ENCODE measurements around the gene LHX3. TPM values are rescaled to one million over a fixed set of nuclear protein-coding genes. Genes with fewer than 3 reads are reported as not detected.

The LHX3 gene
- total and polyA plus RNA-seq, 2 donors (not counting 1 experiment from before 2014, with no cell fraction given) = 0.07 to 0.30 TPM

DNA sequence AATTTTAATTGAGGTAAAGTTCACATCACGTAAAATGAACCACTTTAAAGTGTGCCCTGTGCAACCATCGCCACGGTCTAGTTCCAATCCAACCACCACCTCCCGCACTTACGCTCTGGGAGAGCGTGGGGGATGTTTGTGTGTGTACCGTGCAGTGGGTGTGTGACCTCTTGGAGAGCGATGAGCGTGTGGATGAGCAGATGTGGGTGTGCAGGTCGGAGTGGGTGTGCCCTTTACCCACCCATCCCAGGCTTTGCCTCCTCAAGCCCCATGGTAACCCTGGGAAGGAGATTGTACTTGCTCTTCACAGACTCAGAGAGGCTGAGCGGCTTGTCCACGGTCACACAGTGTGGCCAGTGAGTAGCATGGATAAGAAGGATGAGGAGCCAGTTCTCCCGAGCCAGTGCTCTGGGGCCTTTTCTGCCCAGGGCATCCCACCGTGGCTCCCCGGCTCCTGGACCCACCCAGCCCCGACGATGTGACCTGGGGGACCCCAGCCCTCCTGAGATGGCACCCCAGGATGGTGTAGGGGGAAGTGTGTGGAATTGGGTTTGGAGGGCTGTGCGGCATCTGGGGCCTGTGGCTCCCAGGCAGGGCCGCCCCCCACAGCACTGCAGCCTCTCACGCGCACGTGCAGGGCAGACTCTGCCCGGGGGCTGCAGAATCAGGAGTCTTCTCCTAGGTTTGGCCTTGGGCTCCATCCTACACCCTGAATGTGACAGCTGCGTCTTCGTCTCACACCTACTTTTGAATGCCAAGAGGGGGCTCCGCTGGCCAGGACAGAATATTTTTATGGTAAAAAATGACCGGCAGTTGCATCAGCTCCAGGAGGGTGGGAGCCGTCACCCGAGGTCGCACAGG lies 13.6 kb downstream of the LHX3 start:
- Histone ChIP-seq H3K4me2 (replicated peaks; ENCODE audit: low read depth, low read length, poor library complexity, severe bottlenecking) (no peak overlapping the region), H2AFZ (ENCODE audit: insufficient read depth, low read depth, low read length, poor library complexity, severe bottlenecking) (no peak overlapping the region), H3K79me2 (ENCODE audit: control insufficient read depth, insufficient read depth, low read length) (no peaks in the 10 kb centered on the region), H4K20me1 (ENCODE audit: control insufficient read depth, insufficient read depth, low read length, poor library complexity, severe bottlenecking) (no peaks in the 10 kb centered on the region), H3K9me3 (ENCODE audit: control extremely low read depth in 1 of 3, control insufficient read depth in 2 of 3, insufficient read depth in 1 of 3, low read length in 2 of 3) (peaks cover 0 to 28% (median 0%) of the 10 kb centered on the region in 3 donors), H3K27me3 (replicated peaks in 1 of 4; ENCODE audit: control extremely low read depth in 1 of 4, control insufficient read depth in 3 of 4, insufficient read depth in 4 of 4, low read length in 3 of 4) (peaks cover 0 to 89% (median 31%) of the 10 kb centered on the region in 4 experiments), H3K27ac (ENCODE audit: low read length in 2 of 2) (no peak overlapping the region), H3K4me1 (ENCODE audit: control insufficient read depth in 2 of 2, insufficient read depth in 2 of 2, low read length in 2 of 2) (peaks cover 17 to 24% of the 10 kb centered on the region in 2 donors), H3K4me3 (ENCODE audit: control extremely low read depth in 1 of 5, extremely low read depth in 1 of 5, insufficient read depth in 1 of 5, low read depth in 2 of 5, low read length in 4 of 5) (no peak overlapping the region), H3K9ac (ENCODE audit: low read length) (no peak overlapping the region), H3K36me3 (replicated peaks in 1 of 2; ENCODE audit: control extremely low read depth in 1 of 2, control insufficient read depth in 1 of 2, extremely low read depth in 1 of 2, insufficient read depth in 2 of 2, low read length in 1 of 2) (no peaks in the 10 kb centered on the region)
- ATAC-seq (ENCODE audit: low read depth) (no peak), DNase-seq (no peak)
- CTCF ChIA-PET = interaction anchor here (1.0 to 1.3 kb wide), 3 partner anchors 21 to 223 kb away, joined by 3 to 4 read pairs (median 3); no protein-coding TSS in a partner anchor
- H3K9me3 Mint-ChIP-seq (ENCODE audit: insufficient read depth) = no peaks in the 10 kb centered on the region
- intact Hi-C loops (cut with micrococcal nuclease) = loop anchor here (5.0 kb wide), 1 partner anchor 46 kb away; no protein-coding TSS in a partner anchor
- TF ChIP-seq, protein P1, sequence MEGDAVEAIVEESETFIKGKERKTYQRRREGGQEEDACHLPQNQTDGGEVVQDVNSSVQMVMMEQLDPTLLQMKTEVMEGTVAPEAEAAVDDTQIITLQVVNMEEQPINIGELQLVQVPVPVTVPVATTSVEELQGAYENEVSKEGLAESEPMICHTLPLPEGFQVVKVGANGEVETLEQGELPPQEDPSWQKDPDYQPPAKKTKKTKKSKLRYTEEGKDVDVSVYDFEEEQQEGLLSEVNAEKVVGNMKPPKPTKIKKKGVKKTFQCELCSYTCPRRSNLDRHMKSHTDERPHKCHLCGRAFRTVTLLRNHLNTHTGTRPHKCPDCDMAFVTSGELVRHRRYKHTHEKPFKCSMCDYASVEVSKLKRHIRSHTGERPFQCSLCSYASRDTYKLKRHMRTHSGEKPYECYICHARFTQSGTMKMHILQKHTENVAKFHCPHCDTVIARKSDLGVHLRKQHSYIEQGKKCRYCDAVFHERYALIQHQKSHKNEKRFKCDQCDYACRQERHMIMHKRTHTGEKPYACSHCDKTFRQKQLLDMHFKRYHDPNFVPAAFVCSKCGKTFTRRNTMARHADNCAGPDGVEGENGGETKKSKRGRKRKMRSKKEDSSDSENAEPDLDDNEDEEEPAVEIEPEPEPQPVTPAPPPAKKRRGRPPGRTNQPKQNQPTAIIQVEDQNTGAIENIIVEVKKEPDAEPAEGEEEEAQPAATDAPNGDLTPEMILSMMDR (IDR thresholded peaks at IDR 0.05) = no peak
- TF ChIP-seq EZH2 (IDR thresholded peaks at IDR 0.05; ENCODE audit: borderline replicate concordance, insufficient read depth, low read depth, low read length, poor library complexity, severe bottlenecking) = no peak
- no peak overlapping the region for H3K27ac Mint-ChIP-seq
- H3K27me3 Mint-ChIP-seq = peaks cover 41% of the 10 kb centered on the region
- H3K4me3 Mint-ChIP-seq = no peak overlapping the region
- H3K4me1 Mint-ChIP-seq = peaks cover 11% of the 10 kb centered on the region
- POLR2A ChIA-PET = no interaction called here
- 43% methylated on average over 20 of the region's 30 CpGs for WGBS (ENCODE audit: insufficient coverage)

DNA sequence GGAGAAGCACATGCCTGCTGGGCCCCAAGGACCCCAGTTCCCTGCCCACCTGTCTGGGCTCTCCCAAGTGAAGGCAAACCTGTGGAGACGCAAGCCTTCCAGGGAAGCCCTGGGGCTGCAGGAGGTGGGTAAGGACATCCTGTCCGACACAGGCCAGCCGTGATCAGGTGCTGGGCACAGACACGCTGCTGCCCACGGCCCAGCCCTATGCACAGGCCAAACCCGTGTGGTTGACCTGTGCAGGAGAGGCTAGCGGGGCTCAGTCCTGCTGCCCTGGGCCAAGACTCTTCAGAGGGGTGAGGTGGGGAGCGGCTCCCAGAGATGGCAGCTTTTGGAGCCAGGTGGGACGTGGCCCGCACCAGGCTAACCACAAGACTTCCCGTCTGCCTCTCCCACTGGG lies 14.3 kb downstream of the LHX3 start:
- no peak overlapping the region for H3K4me2 ChIP-seq (replicated peaks; ENCODE audit: low read depth, low read length, poor library complexity, severe bottlenecking)
- no peak for TF ChIP-seq EZH2 (IDR thresholded peaks at IDR 0.05; ENCODE audit: borderline replicate concordance, insufficient read depth, low read depth, low read length, poor library complexity, severe bottlenecking)
- TF ChIP-seq, protein P1 (IDR thresholded peaks at IDR 0.05) = no peak
- no peaks in the 10 kb centered on the region for H3K79me2 ChIP-seq (ENCODE audit: control insufficient read depth, insufficient read depth, low read length)
- 70% methylated on average over 7 of the region's 11 CpGs for WGBS (ENCODE audit: insufficient coverage)
- H3K4me1 ChIP-seq (ENCODE audit: control insufficient read depth in 2 of 2, insufficient read depth in 2 of 2, low read length in 2 of 2) = peaks cover 15 to 23% of the 10 kb centered on the region in 2 donors
- no peak for ATAC-seq (ENCODE audit: low read depth)
- no peak for DNase-seq
- H3K4me3 ChIP-seq (ENCODE audit: control extremely low read depth in 1 of 5, extremely low read depth in 1 of 5, insufficient read depth in 1 of 5, low read depth in 2 of 5, low read length in 4 of 5) = no peak overlapping the region
- Mint-ChIP-seq H3K27ac (no peak overlapping the region), H3K4me1 (peaks cover 8% of the 10 kb centered on the region), H3K9me3 (ENCODE audit: insufficient read depth) (no peaks in the 10 kb centered on the region), H3K4me3 (no peak overlapping the region), H3K27me3 (peaks cover 38% of the 10 kb centered on the region)
- H3K27ac ChIP-seq (ENCODE audit: low read length in 2 of 2) = no peak overlapping the region
- peaks cover 0 to 23% (median 0%) of the 10 kb centered on the region in 3 donors for H3K9me3 ChIP-seq (ENCODE audit: control extremely low read depth in 1 of 3, control insufficient read depth in 2 of 3, insufficient read depth in 1 of 3, low read length in 2 of 3)
- POLR2A ChIA-PET = no interaction called here
- H3K36me3 ChIP-seq (replicated peaks in 1 of 2; ENCODE audit: control extremely low read depth in 1 of 2, control insufficient read depth in 1 of 2, extremely low read depth in 1 of 2, insufficient read depth in 2 of 2, low read length in 1 of 2) = no peaks in the 10 kb centered on the region
- H4K20me1 ChIP-seq (ENCODE audit: control insufficient read depth, insufficient read depth, low read length, poor library complexity, severe bottlenecking) = no peaks in the 10 kb centered on the region
- H3K9ac ChIP-seq (ENCODE audit: low read length) = no peak overlapping the region
- no peak overlapping the region for H2AFZ ChIP-seq (ENCODE audit: insufficient read depth, low read depth, low read length, poor library complexity, severe bottlenecking)
- H3K27me3 ChIP-seq (replicated peaks in 1 of 4; ENCODE audit: control extremely low read depth in 1 of 4, control insufficient read depth in 3 of 4, insufficient read depth in 4 of 4, low read length in 3 of 4) = peaks cover 0 to 83% (median 26%) of the 10 kb centered on the region in 4 experiments
- intact Hi-C loops (cut with micrococcal nuclease) = loop anchor here (5.0 kb wide), 1 partner anchor 47 kb away; no protein-coding TSS in a partner anchor
- CTCF ChIA-PET = no interaction called here

Measured in B cell (primary cell).